K562 (cell line): Measurements from ENCODE around the gene MAML1. TPM values are rescaled to one million over a fixed set of nuclear protein-coding genes. Genes with fewer than 3 reads are reported as not detected.

Experiments used
- ARID4B ChIP-seq: sonication (generic); formaldehyde crosslinking; IDR thresholded peaks from 2 replicates; pipeline ENCODE4 v1.8.0; 2022; ENCODE audit warnings: mild to moderate bottlenecking, missing genetic modification reagents
- BRD4 ChIP-seq: fragments of 200-600 bp; sonication (generic); IDR thresholded peaks from 2 replicates; pipeline ENCODE4 v1.6.1; 2017; ENCODE audit warnings: inconsistent platforms
- CXXC5 ChIP-seq: fragments of 250-450 bp; sonication (Bioruptor Pico); IDR thresholded peaks from 2 replicates; pipeline ENCODE4 v1.8.0; 2022; ENCODE audit warnings: inconsistent platforms, mild to moderate bottlenecking, moderate library complexity
- HMGN3 ChIP-seq: IDR thresholded peaks from 2 replicates; pipeline ENCODE4 v1.6.1; 2011; ENCODE audit warnings: borderline replicate concordance, low read depth, mild to moderate bottlenecking, mixed read lengths, low read length; ENCODE audit not compliant: insufficient read length; ENCODE audit errors: extremely low read depth
- HNRNPLL ChIP-seq: fragments of 200-400 bp; formaldehyde crosslinking; IDR thresholded peaks from 2 replicates; pipeline ENCODE4 v1.6.1; 2017; ENCODE audit warnings: low read length, low read depth, mild to moderate bottlenecking; ENCODE audit not compliant: poor library complexity, severe bottlenecking
- MEF2A ChIP-seq: IDR thresholded peaks from 2 replicates; pipeline ENCODE4 v1.6.1; 2011; ENCODE audit warnings: low read depth, mild to moderate bottlenecking, low read length, moderate library complexity; ENCODE audit not compliant: control insufficient read depth
- MNT ChIP-seq, 2 experiments: fragments of 450-650 bp; conservative IDR thresholded peaks; 2 replicates each; pipeline ENCODE4 v1.6.1; 2017; ENCODE audit warnings: mild to moderate bottlenecking in 2 of 2, moderate library complexity in 2 of 2
- MXD1 ChIP-seq: fragments of 250-450 bp; sonication (Bioruptor Pico); IDR thresholded peaks from 2 replicates; pipeline ENCODE4 v1.8.0; 2021; ENCODE audit warnings: borderline replicate concordance, mild to moderate bottlenecking, moderate library complexity; ENCODE audit not compliant: poor library complexity, severe bottlenecking
- NONO ChIP-seq, 2 experiments: fragments of 200-400 bp in 1 of 2; fragments of 450-650 bp in 1 of 2; formaldehyde crosslinking in 1 of 2; IDR thresholded peaks; 2 replicates each; pipeline ENCODE4 v1.6.1; 2017; ENCODE audit warnings: low read depth in 2 of 2, mild to moderate bottlenecking in 2 of 2, moderate library complexity in 2 of 2, low read length in 1 of 2
- NR2C2 ChIP-seq, 2 experiments: fragments of 200-800 bp in 1 of 2; sonication (Bioruptor generic) in 1 of 2; sonication (generic) in 1 of 2; formaldehyde crosslinking in 1 of 2; IDR thresholded peaks; 2 replicates each; pipeline versions ENCODE4 v1.6.1 to v1.8.0; 2016 to 2022; ENCODE audit warnings: mild to moderate bottlenecking in 1 of 2, missing compliant biosample characterization in 1 of 2, missing genetic modification characterization in 1 of 2, missing genetic modification reagents in 1 of 2
- POLR2G ChIP-seq: fragments of 200-400 bp; formaldehyde crosslinking; IDR thresholded peaks from 2 replicates; pipeline ENCODE4 v1.6.1; 2017; ENCODE audit warnings: low read depth, mild to moderate bottlenecking, antibody characterized with exemption, low read length, moderate library complexity
- POU5F1 ChIP-seq: fragments of 150-350 bp; IDR thresholded peaks from 2 replicates; pipeline ENCODE4 v1.6.1; 2014; ENCODE audit warnings: borderline replicate concordance, low read length, low read depth, mild to moderate bottlenecking; ENCODE audit not compliant: partially characterized antibody
- RB1 ChIP-seq: fragments of 450-650 bp; IDR thresholded peaks from 2 replicates; pipeline ENCODE4 v1.6.1; 2017; ENCODE audit warnings: low read depth, mild to moderate bottlenecking
- RCOR1 ChIP-seq, 2 experiments: IDR thresholded peaks; 2 replicates each; pipeline ENCODE4 v1.6.1; 2012; ENCODE audit warnings: low read depth in 2 of 2, low read length in 2 of 2, borderline replicate concordance in 1 of 2, improper control_type of control experiment in 1 of 2
- RNF2 ChIP-seq: sonication (generic); IDR thresholded peaks from 2 replicates; pipeline ENCODE4 v1.6.1; 2016
- ZNF639 ChIP-seq, 2 experiments: fragments of 200-800 bp in 1 of 2; sonication (Bioruptor generic) in 1 of 2; sonication (generic) in 1 of 2; formaldehyde crosslinking in 1 of 2; IDR thresholded peaks in 1 of 2; conservative IDR thresholded peaks in 1 of 2; 2 replicates each; pipeline versions ENCODE4 v1.5.0 to v1.6.1; 2016 to 2020; ENCODE audit warnings: missing compliant biosample characterization in 1 of 2, missing genetic modification characterization in 1 of 2, missing genetic modification reagents in 1 of 2
- polyA plus RNA-seq, 8 experiments: library from polyadenylated mRNA; depleted of rRNA in 4 of 8; stranded (reverse) in 5 of 8; unstranded in 3 of 8; fragments of >200 nt; fragmentation: Nextera tagmentation in 2 of 8; fragmentation: Illumina TruSeq in 1 of 8; extraction: Ambion mirVana in 2 of 8; extraction: Trizol in 1 of 8; gene quantifications; 2 replicates each; pipeline versions ENCODE4 v1.2.1 to v1.2.3, GENCODE V29; 2011 to 2014; ENCODE audit warnings: inconsistent platforms in 1 of 8, missing spikeins in 1 of 8
- total RNA-seq, 7 experiments: library from RNA; depleted of rRNA in 6 of 7; stranded (reverse); fragments of >200 nt in 6 of 7; fragmentation: Illumina TruSeq in 2 of 7; extraction: Trizol in 2 of 7; gene quantifications; 2 replicates each; pipeline versions ENCODE4 v1.2.1 to v1.2.3, GENCODE V29; 2011 to 2021; ENCODE audit warnings: low replicate concordance in 1 of 7

MAML1 gene
- total and polyA plus RNA-seq, 9 of the 15 experiments (the other 6 are each of a cell fraction or from before 2014, with no cell fraction given), result 0.32 to 18.4 (median 7.0) TPM

DNA sequence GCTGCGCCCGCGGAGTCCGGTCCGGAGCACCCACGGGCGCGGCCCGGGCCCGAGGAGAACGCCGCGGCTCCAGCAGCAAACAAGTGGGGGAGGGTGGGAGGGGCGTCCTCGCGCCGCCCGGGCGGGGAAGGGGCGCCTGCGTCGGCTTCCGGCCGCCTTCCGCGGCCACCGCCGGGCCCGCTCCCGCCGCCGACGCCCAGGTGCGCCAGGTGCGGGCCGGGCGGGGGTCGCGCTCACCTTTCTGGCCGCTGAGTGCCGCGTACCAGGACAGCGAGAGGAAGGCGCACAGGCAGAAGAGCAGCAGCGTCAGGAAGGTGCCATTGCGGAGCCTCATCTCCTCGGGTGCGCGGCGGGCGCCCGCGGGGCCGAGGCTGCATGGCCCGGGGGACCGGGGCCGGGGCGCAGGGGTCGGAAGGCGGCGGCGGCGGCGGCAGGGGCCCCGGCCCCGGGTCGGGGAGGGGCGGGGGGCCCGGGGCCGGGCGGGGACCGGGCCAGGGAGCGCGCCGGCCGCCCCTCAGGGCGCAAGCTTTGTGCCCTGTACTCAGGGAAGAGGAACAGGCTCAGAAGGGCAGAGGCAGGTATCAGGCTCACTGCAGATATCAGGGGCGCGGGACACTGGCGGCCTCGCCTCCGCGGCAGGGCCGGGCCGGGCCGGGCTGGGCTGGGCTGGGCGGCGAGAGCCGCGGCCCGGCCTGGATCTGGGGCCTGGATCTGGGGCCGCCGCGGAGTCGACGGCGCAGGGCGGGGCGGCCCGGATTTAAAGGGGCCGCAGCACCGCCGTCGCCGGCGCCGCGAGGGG lies 73.8 kb downstream of the MAML1 start, which contains the start of gene MGAT4B (continued):
- TF ChIP-seq MEF2A (peak; percentile 12; the same call in 1 of the 2 replicates), POU5F1 (no peak), ARID4B (CRISPR knock-in tag) (peak; percentile 45; the same call in 1 of the 2 replicates), BRD4 (no peak), RNF2 (0 out of 2 replicates have a peak, but pooled peaks have one; percentile 37), MXD1 (CRISPR knock-in tag) (no peak), MNT (conservative IDR thresholded peaks at IDR 0.05) (0 out of 4 replicates have a peak, but pooled peaks of 1 of the 2 experiments have one; percentile 2), ZNF639 (CRISPR knock-in tag; conservative IDR thresholded peaks at IDR 0.05 in 1 of 2, IDR thresholded peaks at IDR 0.05 in 1 of 2) (peak in 1 of 2 experiments; percentile 67; a peak in 1 of 4 replicates), HMGN3 (peak; percentile 88), HNRNPLL (peak; percentile 41), POLR2G (peak; percentile 67), NONO (IDR thresholded peaks at IDR 0.05; ENCODE audit: low read depth in 2 of 2, low read length in 1 of 2) (peak in 1 of 2 experiments; percentile 71; a peak in 3 of 4 replicates), NR2C2 (CRISPR knock-in tag; IDR thresholded peaks at IDR 0.05) (no peak), NR2C2 (tag; IDR thresholded peaks at IDR 0.05) (peak; percentile 27; the same call in 1 of the 2 replicates), RCOR1 (IDR thresholded peaks at IDR 0.05; ENCODE audit: borderline replicate concordance in 1 of 2, low read depth in 2 of 2, low read length in 2 of 2) (peak in 1 of 2 experiments; percentile 71; a peak in 1 of 4 replicates), CXXC5 (CRISPR knock-in tag) (peak; percentile 97), RB1 (peak; percentile 48)
